ENCODE data around the gene SPDYA. TPM values are rescaled to one million over a fixed set of nuclear protein-coding genes. Genes with fewer than 3 reads are reported as not detected.

The SPDYA gene
- total RNA-seq, 1 experiment from 2014 or later = 0.69 TPM

DNA sequence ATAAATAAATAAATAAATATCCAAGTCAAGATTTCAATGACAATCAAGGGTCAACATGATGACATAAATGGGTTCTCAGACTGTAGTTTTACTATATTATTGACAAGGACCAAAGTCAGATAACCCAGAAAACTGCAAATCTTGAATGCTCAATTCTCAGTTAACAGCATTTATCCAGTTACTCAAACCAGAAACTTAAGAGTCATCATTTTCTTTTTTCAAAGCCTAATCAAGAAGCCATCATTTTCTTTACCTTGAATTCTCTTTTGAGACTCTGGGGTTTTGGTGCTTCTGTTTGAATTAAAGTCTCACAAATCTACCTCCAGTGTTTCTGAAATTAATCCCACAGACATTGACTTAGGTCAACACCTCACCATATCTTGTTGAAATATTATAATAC lies 45.3 kb downstream of the SPDYA start:
- DNase-seq = no peak
- Histone ChIP-seq H3K9ac (ENCODE audit: low read length) (no peak overlapping the region), H4K20me1 (ENCODE audit: low read length) (no peaks in the 10 kb centered on the region), H3K79me2 (ENCODE audit: low read length) (no peaks in the 10 kb centered on the region), H3K27me3 (ENCODE audit: low read length) (no peaks in the 10 kb centered on the region), H3K9me2 (replicated peaks; ENCODE audit: low read length) (no peaks in the 10 kb centered on the region), H3K4me2 (ENCODE audit: low read length) (no peak overlapping the region), H3K4me1 (ENCODE audit: insufficient read depth, low read length) (peaks cover 11% of the 10 kb centered on the region), H3K27ac (ENCODE audit: low read length) (no peak overlapping the region), H3F3A (ENCODE audit: low read length, unreplicated experiment) (no peaks in the 10 kb centered on the region), H3K4me3 (ENCODE audit: low read length) (no peak overlapping the region), H3K9me3 (ENCODE audit: low read length) (no peaks in the 10 kb centered on the region), H2AFZ (ENCODE audit: low read length) (no peak overlapping the region), H3K36me3 (ENCODE audit: low read depth, low read length) (peaks cover 4% of the 10 kb centered on the region)
- CTCF ChIA-PET = no interaction called here
- intact Hi-C loops (cut with micrococcal nuclease) = loop anchor here (2.0 to 5.0 kb wide), 2 partner anchors 35 to 46 kb away; no protein-coding TSS in a partner anchor
- POLR2A ChIA-PET (ENCODE audit: unreplicated experiment) = no interaction called here
- BruUV-seq (replicated peaks) = no TSS peak
- no peak for TF ChIP-seq EZH2 (IDR thresholded peaks at IDR 0.05; ENCODE audit: low read length, unreplicated experiment)
- TF ChIP-seq, protein P1, sequence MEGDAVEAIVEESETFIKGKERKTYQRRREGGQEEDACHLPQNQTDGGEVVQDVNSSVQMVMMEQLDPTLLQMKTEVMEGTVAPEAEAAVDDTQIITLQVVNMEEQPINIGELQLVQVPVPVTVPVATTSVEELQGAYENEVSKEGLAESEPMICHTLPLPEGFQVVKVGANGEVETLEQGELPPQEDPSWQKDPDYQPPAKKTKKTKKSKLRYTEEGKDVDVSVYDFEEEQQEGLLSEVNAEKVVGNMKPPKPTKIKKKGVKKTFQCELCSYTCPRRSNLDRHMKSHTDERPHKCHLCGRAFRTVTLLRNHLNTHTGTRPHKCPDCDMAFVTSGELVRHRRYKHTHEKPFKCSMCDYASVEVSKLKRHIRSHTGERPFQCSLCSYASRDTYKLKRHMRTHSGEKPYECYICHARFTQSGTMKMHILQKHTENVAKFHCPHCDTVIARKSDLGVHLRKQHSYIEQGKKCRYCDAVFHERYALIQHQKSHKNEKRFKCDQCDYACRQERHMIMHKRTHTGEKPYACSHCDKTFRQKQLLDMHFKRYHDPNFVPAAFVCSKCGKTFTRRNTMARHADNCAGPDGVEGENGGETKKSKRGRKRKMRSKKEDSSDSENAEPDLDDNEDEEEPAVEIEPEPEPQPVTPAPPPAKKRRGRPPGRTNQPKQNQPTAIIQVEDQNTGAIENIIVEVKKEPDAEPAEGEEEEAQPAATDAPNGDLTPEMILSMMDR (conservative IDR thresholded peaks at IDR 0.05; ENCODE audit: low read depth, low read length) = no peak
- TF ChIP-seq EZH2phosphoT487 (IDR thresholded peaks at IDR 0.05; ENCODE audit: borderline replicate concordance, low read length) = no peak
- no peak for ATAC-seq

DNA sequence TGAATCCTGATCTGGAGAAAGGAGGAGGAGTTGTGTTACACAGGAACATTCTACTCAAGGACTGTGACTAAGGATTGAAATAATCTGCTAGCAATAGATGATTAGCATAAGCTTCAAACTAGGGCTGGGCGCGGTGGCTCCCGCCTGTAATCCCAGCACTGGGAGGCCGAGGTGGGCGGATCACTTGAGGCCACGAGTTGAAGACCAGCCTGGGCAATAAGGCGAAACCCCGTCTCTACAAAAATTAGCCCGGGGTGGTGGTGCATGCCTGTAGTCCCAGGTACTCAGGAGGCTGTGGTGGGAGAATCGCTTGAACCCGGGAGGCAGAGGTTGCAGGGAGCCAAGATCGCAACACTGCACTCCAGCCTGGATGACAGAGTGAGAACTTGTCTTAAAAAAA lies 58.0 kb downstream of the SPDYA start:
- DNase-seq = peak; percentile 16
- intact Hi-C loops (cut with micrococcal nuclease) = no loop called here
- Histone ChIP-seq H3K36me3 (ENCODE audit: low read depth, low read length) (no peaks in the 10 kb centered on the region), H3K4me2 (ENCODE audit: low read length) (peak overlapping the region; percentile 90), H3K4me1 (ENCODE audit: insufficient read depth, low read length) (peaks cover 19% of the 10 kb centered on the region), H3K27ac (ENCODE audit: low read length) (no peak overlapping the region), H3K9ac (ENCODE audit: low read length) (peak overlapping the region; percentile 86), H2AFZ (ENCODE audit: low read length) (no peak overlapping the region), H3K9me2 (replicated peaks; ENCODE audit: low read length) (no peaks in the 10 kb centered on the region), H3K79me2 (ENCODE audit: low read length) (peaks cover 49% of the 10 kb centered on the region), H3K4me3 (ENCODE audit: low read length) (peak overlapping the region; percentile 87), H3F3A (ENCODE audit: low read length, unreplicated experiment) (no peaks in the 10 kb centered on the region), H3K27me3 (ENCODE audit: low read length) (no peaks in the 10 kb centered on the region), H4K20me1 (ENCODE audit: low read length) (0 out of 2 replicates have a peak, but pooled peaks cover 5% of the 10 kb centered on the region), H3K9me3 (ENCODE audit: low read length) (no peaks in the 10 kb centered on the region)
- CTCF ChIA-PET = no interaction called here
- TF ChIP-seq, protein P1 (conservative IDR thresholded peaks at IDR 0.05; ENCODE audit: low read depth, low read length) = no peak
- TF ChIP-seq EZH2 (IDR thresholded peaks at IDR 0.05; ENCODE audit: low read length, unreplicated experiment) = no peak
- TF ChIP-seq EZH2phosphoT487 (IDR thresholded peaks at IDR 0.05; ENCODE audit: borderline replicate concordance, low read length) = no peak
- peak; percentile 3; the same call in 1 of the 2 replicates for ATAC-seq
- POLR2A ChIA-PET (ENCODE audit: unreplicated experiment) = no interaction called here
- BruUV-seq (replicated peaks) = no TSS peak

DNA sequence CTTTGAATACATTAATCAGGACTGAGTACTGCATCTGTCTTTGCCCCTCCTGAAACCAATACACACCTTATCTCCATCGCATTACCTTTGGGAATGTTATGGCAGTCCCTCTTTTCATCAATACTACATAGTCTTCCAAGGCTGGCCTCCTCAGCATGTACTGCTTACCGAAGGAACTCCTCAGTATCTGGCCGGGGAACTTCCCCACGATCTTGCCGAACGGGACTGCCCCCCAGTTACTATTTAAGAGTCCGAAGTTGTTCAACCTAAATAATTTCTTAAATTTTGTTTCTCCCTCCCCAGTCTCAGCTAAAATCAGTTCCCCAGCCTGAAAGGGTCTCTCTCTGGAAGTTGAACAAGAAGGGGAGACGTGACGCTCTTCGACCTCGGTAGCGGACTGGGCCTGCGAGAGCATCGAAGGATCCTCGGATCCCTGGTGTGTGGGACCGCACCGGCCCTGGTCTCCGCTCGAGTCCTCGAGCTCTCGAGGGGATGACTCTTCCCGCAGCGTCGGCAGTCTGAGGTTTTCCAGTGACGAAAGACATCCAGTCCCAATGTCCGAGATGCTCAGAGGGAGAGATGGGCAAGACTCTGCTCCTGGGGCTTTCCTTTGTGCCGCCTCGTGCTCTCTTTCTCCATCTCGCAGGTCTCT lies 59.0 kb downstream of the SPDYA start:
- 0 out of 2 replicates have a peak overlapping the region, but pooled peaks have one; percentile 6 for H3K27ac ChIP-seq (ENCODE audit: low read length)
- ChIA-PET CTCF (no interaction called here), POLR2A (ENCODE audit: unreplicated experiment) (interaction anchor here (0.6 kb wide), 1 partner anchor 16 kb away, joined by 3 read pairs; no protein-coding TSS in a partner anchor)
- no peaks in the 10 kb centered on the region for H3K9me2 ChIP-seq (replicated peaks; ENCODE audit: low read length)
- intact Hi-C loops (cut with micrococcal nuclease) = loop anchor here (1.0 kb wide), 1 partner anchor 25 kb away; the partner anchor contains the start of gene WDR43
- TF ChIP-seq EZH2phosphoT487 (IDR thresholded peaks at IDR 0.05; ENCODE audit: borderline replicate concordance, low read length) = no peak
- no peak for TF ChIP-seq EZH2 (IDR thresholded peaks at IDR 0.05; ENCODE audit: low read length, unreplicated experiment)
- TF ChIP-seq, protein P1 (conservative IDR thresholded peaks at IDR 0.05; ENCODE audit: low read depth, low read length) = no peak
- H3K27me3 ChIP-seq (ENCODE audit: low read length) = no peaks in the 10 kb centered on the region
- TSS peak; percentile 63 for BruUV-seq (replicated peaks)
- H2AFZ ChIP-seq (ENCODE audit: low read length) = peak overlapping the region; percentile 80
- H3K4me1 ChIP-seq (ENCODE audit: insufficient read depth, low read length) = peaks cover 19% of the 10 kb centered on the region
- 0 out of 2 replicates have a peak, but pooled peaks cover 5% of the 10 kb centered on the region for H4K20me1 ChIP-seq (ENCODE audit: low read length)
- DNase-seq (no peak), ATAC-seq (peak; percentile 39)
- H3F3A ChIP-seq (ENCODE audit: low read length, unreplicated experiment) = no peaks in the 10 kb centered on the region
- peaks cover 43% of the 10 kb centered on the region for H3K79me2 ChIP-seq (ENCODE audit: low read length)
- peak overlapping the region; percentile 90 for H3K4me2 ChIP-seq (ENCODE audit: low read length)
- peak overlapping the region; percentile 86 for H3K9ac ChIP-seq (ENCODE audit: low read length)
- no peaks in the 10 kb centered on the region for H3K36me3 ChIP-seq (ENCODE audit: low read depth, low read length)
- no peaks in the 10 kb centered on the region for H3K9me3 ChIP-seq (ENCODE audit: low read length)
- peak overlapping the region; percentile 87 for H3K4me3 ChIP-seq (ENCODE audit: low read length)
